ENCODE data around the gene NEMP2.

The NEMP2 gene

DNA sequence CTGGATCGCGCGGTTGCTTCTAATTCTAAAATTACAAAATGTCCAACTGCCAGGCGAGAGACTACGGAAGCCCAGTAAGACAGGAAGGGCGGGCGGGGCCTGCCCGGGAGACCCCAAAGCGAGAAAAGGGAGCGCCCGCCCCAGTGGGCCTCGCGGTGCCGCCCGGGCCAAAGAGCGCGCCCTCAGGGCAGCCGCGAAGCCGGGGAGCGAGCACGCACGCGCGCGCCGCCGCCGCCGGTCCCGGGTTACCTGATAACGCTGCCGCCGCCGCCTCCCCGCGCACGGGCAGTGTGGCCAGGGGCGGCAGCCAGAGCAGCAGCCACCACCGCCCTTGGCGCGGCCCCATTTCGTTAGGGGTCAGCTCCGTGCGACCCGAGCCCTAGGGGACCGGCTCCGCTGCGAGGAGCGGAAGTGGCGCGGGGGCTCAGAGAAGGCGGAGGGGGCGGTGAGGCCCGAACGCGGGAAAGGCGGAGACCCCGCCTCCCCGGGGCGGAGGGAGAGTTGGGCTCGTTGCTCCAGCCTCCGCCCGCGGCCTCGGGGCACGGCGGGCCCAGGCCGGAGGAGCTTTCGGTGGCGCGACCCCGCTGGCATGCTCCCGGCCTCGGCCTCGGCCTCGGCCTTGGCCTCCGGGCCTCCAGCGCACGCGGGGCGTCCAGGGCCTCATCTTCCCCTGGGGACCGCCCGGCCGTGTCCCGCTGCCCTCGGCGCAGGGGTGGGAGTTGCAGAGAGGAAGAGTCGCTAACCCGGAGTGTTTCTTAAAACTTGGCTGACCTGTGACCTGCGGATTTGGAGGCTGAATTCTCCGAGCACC lies at the start of gene NEMP2:
Gene NEMP2 (minus strand): TSS at position 413 of the 811 bp plus-strand sequence. CDS start 67 bp downstream, at position 346.
- in situ Hi-C loops (cut with MboI; ENCODE audit: low sequenced_read_pairs): no loop called here

GRCh38 chr2:190583507-190584337 lies 49.2 kb upstream of the NEMP2 start:
- in situ Hi-C loops (cut with MboI; ENCODE audit: low sequenced_read_pairs): no loop called here

- in situ Hi-C loops (cut with MboI; ENCODE audit: low sequenced_read_pairs): no loop called here
Observed at GRCh38 chr2:190582736-190583506, 48.4 kb upstream of the NEMP2 start.

- in situ Hi-C loops (cut with MboI; ENCODE audit: low sequenced_read_pairs): no loop called here
Observed at GRCh38 chr2:190582019-190582418, 47.5 kb upstream of the NEMP2 start.

- in situ Hi-C loops (cut with MboI; ENCODE audit: low sequenced_read_pairs): no loop called here
Observed at GRCh38 chr2:190579915-190580846, 45.7 kb upstream of the NEMP2 start.

DNA sequence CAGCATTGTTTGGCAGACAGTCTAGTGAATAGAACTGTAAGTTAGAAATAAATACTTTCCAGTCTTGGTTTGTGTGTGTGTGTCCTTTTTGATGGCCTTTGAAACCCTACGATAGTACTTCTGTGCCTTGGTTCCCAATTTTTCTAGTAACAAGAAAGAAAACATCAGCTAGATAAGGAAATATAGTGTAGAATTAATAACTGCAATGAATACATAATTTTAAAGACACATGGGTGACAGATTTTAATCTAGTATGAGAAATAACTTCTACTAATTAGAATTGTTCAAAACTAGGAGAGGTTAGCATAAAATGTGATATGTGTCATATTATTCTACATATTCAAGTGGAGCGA lies 44.5 kb upstream of the NEMP2 start:
- in situ Hi-C loops (cut with MboI; ENCODE audit: low sequenced_read_pairs): no loop called here

GRCh38 chr2:190578158-190579057 lies 43.9 kb upstream of the NEMP2 start:
- in situ Hi-C loops (cut with MboI; ENCODE audit: low sequenced_read_pairs): no loop called here

DNA sequence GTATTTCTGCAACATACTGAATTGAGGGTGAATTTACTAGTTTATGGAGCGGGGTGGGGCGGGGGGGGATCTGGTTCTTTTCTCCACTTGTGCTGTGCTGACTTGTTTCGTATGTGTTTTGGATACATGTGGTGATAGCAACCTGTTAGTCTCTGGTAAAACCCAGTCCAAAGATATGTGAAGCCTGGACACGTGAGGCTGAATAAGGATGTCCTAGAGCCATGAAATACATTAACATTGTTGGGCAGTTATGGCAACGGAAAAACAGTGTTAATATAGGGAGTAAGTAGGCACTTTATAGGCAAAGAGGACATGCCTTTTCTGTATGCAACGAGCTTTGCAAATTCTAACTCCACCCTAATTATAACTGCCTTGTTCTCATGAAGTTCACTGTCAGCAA lies 42.1 kb upstream of the NEMP2 start:
- in situ Hi-C loops (cut with MboI; ENCODE audit: low sequenced_read_pairs): no loop called here

DNA sequence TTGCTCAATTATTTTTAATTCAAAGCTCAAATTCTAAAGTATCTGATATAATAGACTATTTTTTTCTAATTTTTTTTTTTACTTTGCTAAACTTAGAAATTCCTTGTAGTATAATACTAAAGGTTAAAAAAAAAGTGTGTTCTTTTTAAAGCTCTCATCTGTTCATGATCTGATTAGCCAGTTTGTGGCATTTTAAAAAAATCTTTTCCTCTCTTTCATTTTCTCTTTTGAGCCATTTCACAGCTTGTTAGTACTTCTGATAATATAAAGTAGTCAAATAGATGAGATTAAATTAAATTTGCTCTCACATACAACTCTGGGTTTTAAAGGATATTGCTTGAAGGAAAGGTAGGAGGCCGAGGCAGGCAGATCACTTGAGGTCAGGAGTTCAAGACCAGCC lies 40.7 kb upstream of the NEMP2 start:
- in situ Hi-C loops (cut with MboI; ENCODE audit: low sequenced_read_pairs): no loop called here

DNA sequence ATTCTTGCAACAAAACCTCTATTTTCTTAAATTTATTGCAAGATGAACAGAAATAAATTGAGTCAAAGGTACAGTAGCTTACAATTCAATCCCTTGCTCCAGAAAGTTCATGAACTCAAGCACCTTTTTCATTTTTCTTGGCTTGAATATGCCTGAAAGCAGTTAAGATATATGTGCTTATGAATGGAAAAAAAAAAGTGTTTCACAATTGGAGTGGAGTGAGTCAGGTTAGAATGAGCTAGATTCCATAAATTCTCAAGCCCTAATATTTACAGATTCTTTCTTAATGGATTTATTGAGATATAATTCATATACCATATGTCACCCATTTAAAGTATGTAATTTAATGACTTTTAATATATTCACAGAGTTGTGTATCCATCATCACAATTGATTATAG lies 39.6 kb upstream of the NEMP2 start:
- in situ Hi-C loops (cut with MboI; ENCODE audit: low sequenced_read_pairs): no loop called here

DNA sequence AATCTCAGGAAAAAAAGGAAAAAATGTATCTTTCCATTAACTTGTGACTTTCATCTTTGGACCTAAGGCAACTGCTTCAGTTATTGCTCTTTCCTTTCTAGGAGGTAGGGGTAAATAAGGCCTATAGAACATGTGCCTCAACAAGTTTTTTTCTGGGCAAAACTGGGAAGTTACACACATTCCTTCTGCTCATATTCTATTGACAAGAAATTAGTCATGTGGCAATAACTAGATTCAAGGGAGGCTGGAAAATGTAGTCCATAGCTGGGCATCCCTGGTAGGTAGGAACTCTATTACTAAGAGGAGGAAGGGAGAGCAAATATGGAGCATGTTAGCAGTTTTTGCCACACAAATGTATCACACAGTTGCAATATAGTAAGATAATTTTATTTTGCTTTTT lies 37.7 kb upstream of the NEMP2 start:
- in situ Hi-C loops (cut with MboI; ENCODE audit: low sequenced_read_pairs): no loop called here

DNA sequence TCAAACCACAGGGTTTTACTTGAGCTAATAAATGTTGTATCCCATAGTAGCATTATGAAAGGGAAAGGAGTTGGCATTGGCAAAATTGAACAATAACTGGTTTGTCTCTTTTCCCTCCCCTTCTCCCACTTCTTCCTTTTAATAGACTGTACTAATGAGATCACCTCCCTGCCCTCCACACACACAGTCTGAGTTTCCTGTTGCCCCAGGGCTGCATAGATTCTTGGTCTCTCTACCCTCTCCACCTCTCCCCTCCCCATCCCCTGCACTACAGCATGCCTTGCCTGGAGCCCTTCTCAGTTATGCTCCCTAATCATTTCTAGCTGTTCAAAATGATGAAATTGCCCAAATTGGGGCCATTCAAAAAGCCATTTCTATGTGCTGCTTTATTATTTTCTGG lies 37.2 kb upstream of the NEMP2 start:
- in situ Hi-C loops (cut with MboI; ENCODE audit: low sequenced_read_pairs): no loop called here

DNA sequence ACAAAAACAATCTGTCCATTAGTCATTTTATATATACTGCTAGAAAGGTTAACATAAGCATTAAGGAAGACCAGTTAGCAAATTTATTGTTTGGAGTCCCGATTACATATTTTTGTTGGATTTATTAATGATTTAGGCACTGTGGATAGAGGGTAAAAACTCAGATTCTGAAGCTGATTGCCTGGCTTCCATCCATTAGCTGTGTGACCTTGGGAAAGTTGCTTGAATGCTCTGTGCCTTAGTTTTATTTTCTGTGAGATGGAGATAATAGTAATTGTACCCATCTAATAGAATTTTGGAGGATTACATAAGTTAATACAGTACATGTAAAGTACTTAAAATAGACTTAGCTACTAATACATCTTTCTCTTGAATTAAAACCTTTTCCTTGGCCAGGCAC lies 36.3 kb upstream of the NEMP2 start:
- in situ Hi-C loops (cut with MboI; ENCODE audit: low sequenced_read_pairs): no loop called here

- in situ Hi-C loops (cut with MboI; ENCODE audit: low sequenced_read_pairs): no loop called here
Observed at GRCh38 chr2:190569994-190570755, 35.7 kb upstream of the NEMP2 start.

GRCh38 chr2:190564838-190565237 lies 30.3 kb upstream of the NEMP2 start:
- in situ Hi-C loops (cut with MboI; ENCODE audit: low sequenced_read_pairs): no loop called here

GRCh38 chr2:190563646-190564045 lies 29.1 kb upstream of the NEMP2 start:
- in situ Hi-C loops (cut with MboI; ENCODE audit: low sequenced_read_pairs): no loop called here

DNA sequence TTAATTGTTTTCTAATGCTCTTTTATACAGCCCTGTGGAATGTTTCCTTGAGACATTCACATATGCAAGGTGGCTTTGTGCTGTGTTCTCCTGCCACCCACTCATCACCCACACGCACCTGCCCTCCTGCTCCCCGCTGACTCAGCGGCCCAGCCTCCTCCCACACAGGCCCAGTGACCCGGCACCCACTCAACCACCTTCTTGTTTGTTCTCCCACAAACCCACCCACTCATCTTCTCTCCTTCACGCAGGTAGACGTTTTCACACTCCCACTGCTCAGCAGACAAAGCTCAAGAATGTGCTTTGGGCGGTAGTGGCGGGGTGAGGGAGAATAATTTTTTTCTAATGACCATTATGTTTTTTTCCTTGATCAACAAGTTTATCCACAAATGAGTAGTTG lies 28.6 kb upstream of the NEMP2 start:
- in situ Hi-C loops (cut with MboI; ENCODE audit: low sequenced_read_pairs): no loop called here

DNA sequence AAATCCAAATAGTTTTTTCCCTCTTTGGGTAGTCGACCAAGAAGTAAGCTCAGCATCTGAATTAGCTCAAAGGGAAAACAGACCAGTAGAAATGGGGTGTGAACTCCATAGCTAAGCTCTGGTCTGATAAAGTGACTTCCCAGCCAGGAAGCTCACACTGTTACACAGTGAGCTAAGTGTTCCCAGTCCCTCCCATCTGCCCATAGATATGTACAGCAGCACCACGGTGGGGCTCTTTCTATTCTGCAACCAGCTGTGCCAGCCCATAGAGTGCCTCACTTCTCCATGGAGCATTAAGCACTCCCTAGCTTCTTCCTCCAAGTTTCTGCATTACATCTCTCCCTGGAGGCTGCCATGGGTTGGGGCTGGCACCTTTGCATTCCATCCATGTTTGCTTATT lies 27.6 kb upstream of the NEMP2 start:
- in situ Hi-C loops (cut with MboI; ENCODE audit: low sequenced_read_pairs): no loop called here

DNA sequence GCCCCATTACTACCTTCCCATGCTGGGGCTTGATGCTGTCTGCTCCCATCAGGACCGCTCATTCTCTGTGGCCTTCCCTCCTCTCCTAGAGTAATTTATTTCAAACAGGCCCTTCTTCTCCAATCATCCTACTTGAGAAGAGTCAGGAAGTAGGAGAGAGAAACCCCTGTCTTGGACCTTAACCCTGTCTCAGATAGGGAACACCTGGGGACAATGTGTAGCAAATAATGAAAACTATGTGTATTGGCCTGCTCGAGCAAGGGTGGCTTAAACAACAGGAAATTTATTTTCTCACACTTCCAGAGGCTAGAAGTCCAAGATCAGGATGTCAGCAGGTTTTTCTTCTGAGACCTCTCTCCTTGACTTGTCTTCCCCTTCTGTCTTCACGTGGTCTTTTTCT lies 26.6 kb upstream of the NEMP2 start:
- in situ Hi-C loops (cut with MboI; ENCODE audit: low sequenced_read_pairs): no loop called here
